Measurements from ENCODE around the gene H2BW2. TPM values are rescaled to one million over a fixed set of nuclear protein-coding genes. Genes with fewer than 3 reads are reported as not detected.
"Not testable (repeated sequence)": the region's sequence is repeated elsewhere in the genome, so short reads cannot be mapped to it uniquely, and the experiment has no call there.

H2BW2 gene
- total RNA-seq, 2 donors from 2014 or later, result not detected

DNA sequence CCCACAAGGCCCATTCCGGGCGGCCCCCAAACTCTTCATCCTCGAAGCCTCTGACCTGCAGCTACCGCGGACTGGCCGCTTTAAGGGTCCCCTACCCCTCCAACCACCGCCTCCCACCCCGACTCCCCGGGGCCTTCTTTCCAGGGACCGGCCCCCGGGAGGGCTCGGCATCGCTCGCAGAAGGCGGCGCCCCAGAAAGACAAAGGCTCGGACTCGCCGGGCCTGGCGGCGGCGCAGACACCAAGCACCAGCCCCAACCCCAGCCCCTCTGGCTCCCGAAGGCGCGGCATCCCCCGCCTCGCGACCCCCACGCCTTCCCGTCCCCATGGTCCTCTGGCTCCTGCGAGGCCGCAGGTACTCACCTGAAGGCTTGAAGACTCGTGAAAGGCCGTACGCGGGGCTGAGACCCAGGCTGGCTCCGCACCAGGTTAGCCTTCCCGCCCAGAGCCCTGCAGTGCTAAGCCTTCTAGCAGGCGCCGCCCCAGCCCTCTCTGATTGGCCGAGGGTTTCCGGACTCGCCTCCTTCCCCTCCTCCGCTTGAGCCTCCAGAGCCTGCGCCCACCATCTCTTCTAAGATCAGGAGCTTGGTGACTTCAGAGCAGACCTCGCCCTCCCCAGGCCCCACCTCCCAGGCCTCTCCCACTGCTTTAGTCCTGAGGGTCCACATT, 36.2 kb downstream of the H2BW2 start, which contains the start of gene TMSB15C:
TMSB15C (minus strand) TSS at position 459 of the 668 bp plus-strand sequence.
- not testable (repeated sequence) for H3K9me3 ChIP-seq (ENCODE audit: control insufficient read depth, low read length); H3K4me3 Mint-ChIP-seq; DNase-seq; H3K27me3 Mint-ChIP-seq (ENCODE audit: insufficient read depth); H3K36me3 Mint-ChIP-seq (ENCODE audit: low read depth); H3K27ac Mint-ChIP-seq; H3K9ac ChIP-seq (ENCODE audit: extremely low read depth, low read length, poor library complexity, severe bottlenecking); H3K36me3 ChIP-seq (ENCODE audit: control insufficient read depth, insufficient read depth, low read length); H3K4me3 ChIP-seq (ENCODE audit: low read length); H3K27me3 ChIP-seq (ENCODE audit: control insufficient read depth, insufficient read depth, low read length, poor library complexity, severe bottlenecking); H3K9me3 Mint-ChIP-seq; H3K4me1 ChIP-seq (ENCODE audit: control insufficient read depth, insufficient read depth, low read length); H3K4me1 Mint-ChIP-seq; H3K27ac ChIP-seq (ENCODE audit: low read depth, low read length)
- WGBS, 2 experiments (ENCODE audit: insufficient coverage in 1 of 2, insufficient read length in 1 of 2), result no CpG with 5 or more reads among the region's 46 CpGs

DNA sequence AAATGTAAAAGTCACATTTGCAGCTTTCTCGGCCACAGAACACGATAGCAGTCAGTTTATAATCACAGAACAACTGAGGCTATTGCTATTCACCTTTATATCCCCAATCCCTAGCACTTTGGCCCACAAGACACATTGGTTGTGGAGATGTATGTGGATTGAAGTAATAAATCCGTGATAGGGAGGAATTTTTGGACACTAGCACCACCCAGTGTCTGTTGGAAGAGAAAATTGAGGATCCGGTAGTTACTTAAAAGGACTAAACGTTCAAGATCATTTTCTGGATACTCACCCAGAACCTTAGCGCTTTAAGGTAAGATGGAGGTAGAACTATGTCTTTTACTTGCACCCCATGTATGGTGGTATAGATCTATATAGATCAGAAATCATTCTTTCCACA, 38.1 kb downstream of the H2BW2 start:
- H3K27ac Mint-ChIP-seq; H3K4me3 ChIP-seq (ENCODE audit: low read length); H3K36me3 ChIP-seq (ENCODE audit: control insufficient read depth, insufficient read depth, low read length); H3K27me3 ChIP-seq (ENCODE audit: control insufficient read depth, insufficient read depth, low read length, poor library complexity, severe bottlenecking); H3K4me1 ChIP-seq (ENCODE audit: control insufficient read depth, insufficient read depth, low read length); H3K4me3 Mint-ChIP-seq; DNase-seq; H3K36me3 Mint-ChIP-seq (ENCODE audit: low read depth); H3K9ac ChIP-seq (ENCODE audit: extremely low read depth, low read length, poor library complexity, severe bottlenecking); H3K4me1 Mint-ChIP-seq; H3K9me3 ChIP-seq (ENCODE audit: control insufficient read depth, low read length); H3K27me3 Mint-ChIP-seq (ENCODE audit: insufficient read depth); H3K9me3 Mint-ChIP-seq; H3K27ac ChIP-seq (ENCODE audit: low read depth, low read length): not testable (repeated sequence)
- WGBS, 2 experiments (ENCODE audit: insufficient coverage in 1 of 2, insufficient read length in 1 of 2), result no CpG with 5 or more reads among the region's 6 CpGs

DNA sequence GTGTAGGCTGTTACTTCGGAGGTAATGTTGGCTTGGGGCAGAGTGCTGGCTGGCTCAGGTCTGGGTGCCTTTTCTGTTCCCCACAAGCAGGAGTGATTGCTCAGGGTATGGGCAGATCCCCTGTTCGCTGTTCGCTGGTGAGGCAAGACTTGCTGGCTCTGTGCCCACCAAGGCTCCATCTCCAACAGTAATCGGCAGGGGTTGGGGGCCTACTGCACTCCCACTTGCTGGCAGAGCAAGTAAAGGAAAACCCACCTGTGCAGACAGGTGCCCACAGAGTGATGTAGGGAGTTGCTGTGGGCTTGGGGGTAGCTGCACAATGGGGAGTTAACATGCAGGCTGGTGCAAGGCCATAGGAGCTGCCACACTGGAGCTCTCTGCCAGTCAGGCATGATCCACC, 44.3 kb downstream of the H2BW2 start:
- TF ChIP-seq, protein P1, sequence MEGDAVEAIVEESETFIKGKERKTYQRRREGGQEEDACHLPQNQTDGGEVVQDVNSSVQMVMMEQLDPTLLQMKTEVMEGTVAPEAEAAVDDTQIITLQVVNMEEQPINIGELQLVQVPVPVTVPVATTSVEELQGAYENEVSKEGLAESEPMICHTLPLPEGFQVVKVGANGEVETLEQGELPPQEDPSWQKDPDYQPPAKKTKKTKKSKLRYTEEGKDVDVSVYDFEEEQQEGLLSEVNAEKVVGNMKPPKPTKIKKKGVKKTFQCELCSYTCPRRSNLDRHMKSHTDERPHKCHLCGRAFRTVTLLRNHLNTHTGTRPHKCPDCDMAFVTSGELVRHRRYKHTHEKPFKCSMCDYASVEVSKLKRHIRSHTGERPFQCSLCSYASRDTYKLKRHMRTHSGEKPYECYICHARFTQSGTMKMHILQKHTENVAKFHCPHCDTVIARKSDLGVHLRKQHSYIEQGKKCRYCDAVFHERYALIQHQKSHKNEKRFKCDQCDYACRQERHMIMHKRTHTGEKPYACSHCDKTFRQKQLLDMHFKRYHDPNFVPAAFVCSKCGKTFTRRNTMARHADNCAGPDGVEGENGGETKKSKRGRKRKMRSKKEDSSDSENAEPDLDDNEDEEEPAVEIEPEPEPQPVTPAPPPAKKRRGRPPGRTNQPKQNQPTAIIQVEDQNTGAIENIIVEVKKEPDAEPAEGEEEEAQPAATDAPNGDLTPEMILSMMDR (conservative IDR thresholded peaks at IDR 0.05), result no peak
- Histone ChIP-seq H3K27ac (ENCODE audit: low read depth, low read length) (no peak overlapping the region), H3K27me3 (ENCODE audit: control insufficient read depth, insufficient read depth, low read length, poor library complexity, severe bottlenecking) (no peaks in the 10 kb centered on the region), H3K9me3 (ENCODE audit: control insufficient read depth, low read length) (no peaks in the 10 kb centered on the region), H3K36me3 (ENCODE audit: control insufficient read depth, insufficient read depth, low read length) (no peaks in the 10 kb centered on the region), H3K4me3 (ENCODE audit: low read length) (no peak overlapping the region), H3K9ac (ENCODE audit: extremely low read depth, low read length, poor library complexity, severe bottlenecking) (no peak overlapping the region), H3K4me1 (ENCODE audit: control insufficient read depth, insufficient read depth, low read length) (no peaks in the 10 kb centered on the region)
- Mint-ChIP-seq H3K27me3 (ENCODE audit: insufficient read depth) (peaks cover 14% of the 10 kb centered on the region), H3K27ac (no peak overlapping the region), H3K36me3 (ENCODE audit: low read depth) (no peaks in the 10 kb centered on the region), H3K4me3 (no peak overlapping the region), H3K4me1 (no peaks in the 10 kb centered on the region), H3K9me3 (peaks cover 11% of the 10 kb centered on the region)
- no peak for DNase-seq
- WGBS, 2 experiments (ENCODE audit: insufficient coverage in 1 of 2, insufficient read length in 1 of 2), result 86% methylated on average over 4 of the region's 4 CpGs; no CpG with 5 or more reads in 1 of the 2 experiments

DNA sequence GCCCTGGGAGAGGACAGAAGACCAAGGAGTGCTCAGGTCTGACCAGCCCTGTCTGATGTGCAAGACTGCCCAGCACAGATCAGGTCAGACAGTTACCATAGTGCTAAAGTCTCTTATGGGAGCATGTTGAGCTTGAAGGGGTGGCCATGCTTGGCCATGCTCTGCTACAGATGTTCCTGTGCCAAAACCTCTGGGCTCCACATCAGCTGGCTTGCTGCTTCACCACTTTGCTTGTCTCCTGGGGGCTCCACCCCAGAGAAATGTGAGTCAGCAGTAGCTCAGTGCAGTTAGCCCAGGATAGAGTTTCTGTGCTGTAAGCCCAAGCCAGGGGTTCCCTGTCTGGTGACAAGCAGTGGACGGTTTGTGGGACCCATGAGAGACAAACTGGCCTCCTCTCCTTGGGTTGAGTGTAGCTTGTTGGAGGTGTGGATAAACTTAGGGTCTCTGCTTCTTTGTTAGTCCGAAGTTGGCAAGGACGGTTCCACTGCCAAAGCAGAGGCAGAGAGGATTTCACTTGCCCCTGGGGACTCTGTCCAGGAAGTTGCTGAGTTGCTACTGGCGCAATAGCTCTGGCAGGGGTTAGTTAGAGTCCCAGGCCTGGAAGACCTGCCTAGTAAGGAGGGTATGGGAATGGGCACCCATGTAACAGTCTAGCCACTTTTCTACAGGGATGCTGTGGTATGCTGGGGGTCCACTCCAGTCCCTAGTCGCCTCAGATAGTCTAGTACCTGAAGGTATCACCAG, 45.0 kb downstream of the H2BW2 start:
- 83 to 100% methylated on average over 2 to 5 of the region's 5 CpGs for WGBS, 2 experiments (ENCODE audit: insufficient coverage in 1 of 2, insufficient read length in 1 of 2)
- H3K27me3 Mint-ChIP-seq (ENCODE audit: insufficient read depth), result peaks cover 14% of the 10 kb centered on the region
- H3K27ac ChIP-seq (ENCODE audit: low read depth, low read length), result no peak overlapping the region
- no peak overlapping the region for H3K9ac ChIP-seq (ENCODE audit: extremely low read depth, low read length, poor library complexity, severe bottlenecking)
- peaks cover 11% of the 10 kb centered on the region for H3K9me3 Mint-ChIP-seq
- no peak overlapping the region for H3K4me3 ChIP-seq (ENCODE audit: low read length)
- no peak for DNase-seq
- TF ChIP-seq, protein P1 (conservative IDR thresholded peaks at IDR 0.05), result no peak
- no peaks in the 10 kb centered on the region for H3K4me1 ChIP-seq (ENCODE audit: control insufficient read depth, insufficient read depth, low read length)
- H3K36me3 Mint-ChIP-seq (ENCODE audit: low read depth), result no peaks in the 10 kb centered on the region
- H3K27me3 ChIP-seq (ENCODE audit: control insufficient read depth, insufficient read depth, low read length, poor library complexity, severe bottlenecking), result no peaks in the 10 kb centered on the region
- no peaks in the 10 kb centered on the region for H3K9me3 ChIP-seq (ENCODE audit: control insufficient read depth, low read length)
- H3K4me1 Mint-ChIP-seq, result no peaks in the 10 kb centered on the region
- no peaks in the 10 kb centered on the region for H3K36me3 ChIP-seq (ENCODE audit: control insufficient read depth, insufficient read depth, low read length)
- H3K27ac Mint-ChIP-seq, result no peak overlapping the region
- no peak overlapping the region for H3K4me3 Mint-ChIP-seq
